ENCODE results near the gene RIPK1.
"Not testable (repeated sequence)": the region's sequence is repeated elsewhere in the genome, so short reads cannot be mapped to it uniquely, and the experiment has no call there.

The RIPK1 gene

DNA sequence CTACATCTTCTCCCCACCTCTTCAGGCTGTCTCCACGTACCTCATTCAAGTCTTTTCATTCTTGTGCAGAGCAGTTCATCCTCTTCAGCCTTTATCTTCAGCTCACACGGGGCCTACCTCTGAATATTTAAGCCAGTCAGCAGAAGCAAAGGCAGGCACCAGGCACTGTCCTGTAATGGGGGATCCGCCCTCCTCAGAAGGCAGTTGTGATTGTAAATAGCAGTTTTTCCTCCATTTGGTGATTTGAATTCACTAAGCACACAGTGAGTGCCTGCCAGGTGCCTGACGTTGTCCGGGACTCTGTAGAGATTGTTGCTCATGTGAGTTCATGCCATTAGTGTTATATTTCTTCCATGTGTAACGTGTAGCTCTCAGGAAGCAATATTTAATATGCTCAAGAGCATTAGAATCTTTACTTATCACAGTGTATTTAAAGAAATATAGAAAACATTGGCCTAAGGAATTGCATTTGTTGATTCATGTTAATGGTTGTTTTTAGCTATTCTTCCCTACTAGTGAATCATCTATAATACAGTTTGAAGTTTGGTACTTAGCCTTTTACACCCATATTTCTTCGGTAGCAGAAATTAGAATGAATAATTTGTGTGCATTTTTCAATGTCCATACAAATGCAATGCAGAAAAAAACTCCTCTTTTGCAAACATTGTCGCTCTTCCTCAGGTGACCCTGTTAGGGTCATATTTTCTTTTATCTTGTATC is 68.2 kb downstream of the RIPK1 start:
- DNase-seq (ENCODE audit: low spot score) = no peak

GRCh38 chr6:3137057-3137777 is 68.9 kb downstream of the RIPK1 start:
- no peak for DNase-seq (ENCODE audit: low spot score)

DNA sequence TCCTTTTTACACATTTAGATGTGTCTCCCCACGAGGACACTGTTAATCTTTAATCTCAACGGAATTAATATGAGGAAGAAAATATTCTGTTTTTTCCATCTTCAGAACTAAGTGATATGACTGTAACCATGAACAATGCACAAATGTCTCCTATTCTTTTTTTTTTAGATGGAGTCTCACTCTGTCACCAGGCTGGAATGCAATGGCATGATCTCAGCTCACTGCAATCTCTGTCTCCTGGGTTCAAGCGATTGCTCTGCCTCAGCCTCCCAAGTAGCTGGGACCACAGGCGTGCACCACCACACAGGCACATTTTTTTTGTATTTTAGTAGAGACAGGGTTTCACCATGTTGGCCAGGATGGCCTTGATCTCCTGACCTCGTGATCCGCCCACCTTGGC is 69.6 kb downstream of the RIPK1 start:
- DNase-seq (ENCODE audit: low spot score) = not testable (repeated sequence)

DNA sequence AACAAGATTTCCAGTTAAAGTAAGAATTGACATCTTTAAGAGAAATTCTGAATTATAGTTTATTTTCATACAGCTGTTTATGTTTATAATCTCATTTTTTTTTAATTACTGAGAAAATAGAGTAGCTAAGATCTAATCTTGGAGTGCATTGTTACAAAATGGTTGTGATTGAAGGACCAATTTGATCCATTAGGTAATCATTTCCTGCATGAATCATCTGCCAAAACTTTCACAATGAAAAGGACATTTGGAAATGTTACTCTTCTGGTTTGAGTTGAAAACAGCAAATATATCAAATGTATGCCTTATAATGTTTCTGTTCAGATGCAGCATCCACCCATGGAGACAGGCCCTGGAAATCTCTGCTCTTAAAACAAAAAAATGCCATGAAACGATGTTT is 70.0 kb downstream of the RIPK1 start:
- no peak for DNase-seq (ENCODE audit: low spot score)

- no peak for DNase-seq (ENCODE audit: low spot score)
These were observed 71.0 kb downstream of the RIPK1 start for GRCh38 chr6:3139090-3139903.

- no peak for DNase-seq (ENCODE audit: low spot score)
These were observed 71.9 kb downstream of the RIPK1 start for GRCh38 chr6:3140201-3140600.

DNA sequence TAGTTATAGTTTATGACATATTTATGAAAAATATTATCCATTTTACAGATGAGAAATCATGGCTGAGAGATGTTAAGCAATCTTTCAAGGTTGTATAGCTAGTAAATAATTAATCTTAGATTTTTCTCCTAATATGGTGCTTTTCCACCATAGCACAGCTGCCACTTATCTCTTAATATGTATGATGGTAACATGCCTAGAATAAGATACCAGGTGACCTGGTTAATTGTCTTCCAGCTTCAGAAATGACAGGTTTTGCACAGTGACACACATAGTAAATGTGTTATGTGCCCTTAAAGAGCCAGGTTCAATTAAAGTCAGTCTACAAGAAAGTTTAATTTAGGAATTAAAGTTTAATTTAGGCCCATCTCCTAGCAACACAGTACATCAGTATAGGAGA is 74.2 kb downstream of the RIPK1 start:
- DNase-seq (ENCODE audit: low spot score) = no peak

DNA sequence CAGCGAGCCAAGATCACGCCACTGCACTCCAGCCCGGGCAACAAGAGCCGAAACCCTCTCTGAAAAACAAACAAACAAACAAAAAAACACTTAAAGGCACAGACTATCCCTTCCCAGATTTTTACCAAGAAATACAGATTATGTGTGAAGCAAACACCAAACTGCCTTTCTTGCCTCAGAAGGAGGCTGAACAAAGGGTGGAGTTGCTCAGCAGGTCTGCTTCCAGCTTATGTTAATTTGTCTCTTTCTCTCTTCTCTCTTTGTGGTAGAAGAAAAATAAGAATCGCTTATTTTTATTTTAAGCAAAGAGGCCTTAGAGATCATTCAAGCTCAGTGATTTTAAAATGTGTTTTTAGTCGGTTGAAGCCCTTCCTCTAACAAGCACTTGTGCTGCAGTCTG is 74.9 kb downstream of the RIPK1 start:
- DNase-seq (ENCODE audit: low spot score) = no peak

GRCh38 chr6:3144571-3144970 is 76.3 kb downstream of the RIPK1 start:
- DNase-seq (ENCODE audit: low spot score) = no peak

DNA sequence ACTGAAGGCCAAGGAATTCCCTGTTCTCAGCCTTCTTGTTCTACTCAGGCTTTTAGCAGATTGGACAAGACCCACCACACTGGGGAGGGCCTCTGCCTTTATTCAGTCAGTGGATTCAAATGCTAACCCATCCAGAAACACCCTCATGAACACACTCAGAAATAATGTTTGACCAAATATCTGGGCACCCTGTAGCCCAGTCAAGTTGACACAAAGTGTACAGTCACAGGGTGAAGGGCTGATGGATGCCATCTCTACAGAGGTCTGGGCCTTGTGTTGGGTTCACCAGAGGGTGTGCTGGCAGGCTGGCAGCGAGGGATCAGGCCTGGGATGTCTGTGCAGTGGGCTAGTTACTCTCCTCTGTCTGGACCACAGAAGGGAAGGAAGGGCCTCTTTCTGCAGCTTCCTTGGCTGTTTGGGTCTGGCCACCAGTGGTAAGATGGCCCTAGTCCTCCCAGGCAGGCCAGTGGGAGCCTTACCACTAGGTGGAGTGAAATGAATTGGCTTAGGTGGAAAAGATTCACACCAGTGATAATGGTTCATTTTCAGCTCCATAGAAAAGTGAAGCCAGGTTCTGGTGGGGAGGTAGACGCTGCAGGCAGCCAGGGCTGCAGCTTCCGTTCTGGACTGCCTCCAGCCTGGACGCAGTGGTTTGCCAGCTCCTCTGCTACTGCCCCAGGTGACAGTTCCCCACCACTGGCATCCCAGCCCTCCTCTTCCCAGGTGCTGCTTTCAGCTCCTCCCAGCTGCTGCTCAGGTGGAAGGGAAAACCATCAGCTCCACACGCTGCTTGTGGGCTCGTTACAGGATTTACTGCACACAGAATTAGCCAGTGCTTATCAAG is 79.8 kb downstream of the RIPK1 start:
- no peak for DNase-seq (ENCODE audit: low spot score)

- DNase-seq (ENCODE audit: low spot score) = no peak
These were observed 83.4 kb downstream of the RIPK1 start for GRCh38 chr6:3151691-3152090.

GRCh38 chr6:3152689-3153088 is 84.4 kb downstream of the RIPK1 start:
- DNase-seq (ENCODE audit: low spot score) = no peak

GRCh38 chr6:3155416-3155815 is 87.1 kb downstream of the RIPK1 start:
- not testable (repeated sequence) for DNase-seq (ENCODE audit: low spot score)

DNA sequence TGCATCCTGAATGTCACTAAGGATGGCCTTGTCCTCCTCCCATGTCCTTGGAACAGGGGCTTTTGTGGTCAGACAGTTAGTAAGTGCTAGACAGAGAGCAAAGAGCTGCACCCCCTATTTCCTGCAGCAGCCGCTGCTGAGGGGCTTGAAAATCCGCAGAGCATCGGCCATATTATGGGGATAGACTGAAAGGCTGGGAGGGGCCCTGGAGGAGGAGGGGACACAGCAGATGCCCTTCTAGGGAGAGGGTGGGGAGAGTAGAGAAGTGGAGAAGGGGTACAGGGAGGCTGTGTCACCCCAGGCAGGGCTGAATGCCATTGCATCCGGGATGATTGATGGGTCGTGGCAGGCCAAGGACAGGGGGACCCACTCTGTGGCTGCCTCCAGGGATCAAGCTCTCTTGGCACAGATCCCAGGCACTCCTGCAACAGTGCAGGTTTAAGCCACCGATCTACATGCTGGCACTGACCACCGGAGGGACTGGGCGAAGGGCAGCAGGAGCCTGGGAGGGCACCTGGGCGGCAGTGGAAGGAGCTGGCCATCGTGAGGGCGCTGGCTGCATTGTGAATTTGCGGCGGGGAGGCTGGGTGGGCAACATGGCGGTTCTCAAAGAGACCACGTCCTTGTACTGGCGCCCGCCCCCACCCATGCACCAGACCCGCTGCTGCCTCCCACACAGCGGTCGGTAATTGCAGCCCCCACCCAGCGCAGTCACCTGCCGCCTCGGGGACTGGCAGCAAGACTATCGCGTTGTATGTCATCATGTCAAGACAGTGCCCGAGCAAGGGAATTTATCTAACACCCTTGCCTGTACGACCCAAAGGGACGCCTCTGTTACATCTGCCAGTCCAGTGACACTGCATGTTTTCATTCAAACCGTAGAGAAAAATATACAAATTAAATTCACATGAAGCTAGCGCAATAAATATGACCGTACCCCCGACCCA is 88.2 kb downstream of the RIPK1 start:
- peak; percentile 66 for DNase-seq (ENCODE audit: low spot score)

GRCh38 chr6:3157131-3157933 is 89.0 kb downstream of the RIPK1 start, which contains the start of gene TUBB2A:
Gene TUBB2A (minus strand): TSS chr6:3157544. CDS start chr6:3157463, 81 bp downstream.
- DNase-seq (ENCODE audit: low spot score) = peak; percentile 89

DNA sequence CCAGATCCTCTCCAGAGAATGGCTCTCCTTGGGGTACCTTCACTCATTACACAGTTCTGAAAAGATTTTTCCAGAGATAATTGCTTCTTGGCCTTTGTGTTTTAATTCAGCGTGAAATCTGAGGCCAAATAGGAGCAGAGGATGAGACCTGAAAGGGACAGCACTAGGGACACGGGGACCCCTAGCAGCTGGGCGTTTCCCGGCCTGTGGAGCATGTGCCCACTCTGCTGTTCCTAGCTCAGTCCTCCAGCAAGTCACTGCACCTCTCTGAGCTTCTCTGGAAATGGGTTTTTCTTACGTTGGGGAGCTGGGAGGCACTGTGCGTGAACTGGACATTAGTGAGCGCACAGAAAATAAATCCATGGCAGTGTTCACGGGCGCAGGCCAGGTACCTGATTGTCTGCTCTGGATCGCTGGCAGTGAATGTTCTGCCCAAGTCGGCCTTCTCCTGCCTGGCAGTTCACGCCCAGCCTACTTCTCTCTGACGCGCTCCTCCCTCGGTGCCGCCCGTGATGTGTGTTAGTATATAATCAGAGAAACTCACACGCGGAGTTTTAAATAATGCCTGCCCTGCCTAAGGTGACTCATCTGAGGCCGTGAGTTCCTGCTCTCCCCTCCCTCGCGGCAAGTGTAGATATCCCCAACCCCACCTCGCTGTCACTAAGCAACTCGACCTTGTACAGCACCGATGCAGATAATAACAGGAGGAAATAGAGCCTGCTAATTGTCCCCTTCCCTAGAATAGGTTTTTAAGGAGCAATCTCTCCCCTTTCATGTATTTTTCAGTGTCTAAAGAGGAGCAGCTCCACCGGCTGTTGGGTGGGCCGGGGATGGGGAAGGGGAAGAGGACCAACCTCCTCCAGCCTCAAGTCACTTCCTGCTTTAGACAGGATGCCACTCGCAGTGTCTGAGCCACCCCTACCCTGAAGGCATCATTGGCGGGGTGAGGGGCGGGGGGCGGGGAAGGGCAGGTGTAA is 91.8 kb downstream of the RIPK1 start:
- DNase-seq (ENCODE audit: low spot score) = no peak

DNA sequence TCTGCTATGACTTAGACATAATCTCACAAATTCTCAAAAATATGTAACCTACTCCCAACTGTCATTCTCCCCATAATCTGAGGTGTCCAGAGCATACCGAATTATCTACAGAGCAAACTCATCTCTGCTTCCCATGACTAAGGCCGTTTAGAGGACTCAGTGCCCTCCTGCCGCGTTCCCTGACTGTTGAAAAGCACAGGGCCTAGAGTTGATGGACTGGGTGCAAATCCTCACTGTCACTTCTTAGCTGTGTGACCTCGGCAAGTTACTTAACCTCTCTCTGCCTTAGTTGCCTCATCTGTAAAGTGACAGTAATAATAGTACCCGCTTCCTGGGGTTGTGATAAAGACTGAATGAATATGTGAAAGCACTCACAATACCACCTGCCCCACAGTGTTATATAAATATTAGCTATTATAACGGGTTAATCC is 93.8 kb downstream of the RIPK1 start:
- no peak for DNase-seq (ENCODE audit: low spot score)

- DNase-seq (ENCODE audit: low spot score) = peak; percentile 86
These were observed 94.4 kb downstream of the RIPK1 start for GRCh38 chr6:3162565-3163247.

All from ecto neural progenitor cell (in vitro differentiated cells).